ENCODE data around the gene CHMP3. TPM values are rescaled to one million over a fixed set of nuclear protein-coding genes. Genes with fewer than 3 reads are reported as not detected.
A peak's percentile ranks its signal among the peaks of the same experiment; 100 is the strongest.
"Not testable (repeated sequence)": the region's sequence is repeated elsewhere in the genome, so short reads cannot be mapped to it uniquely, and the experiment has no call there.

Gene CHMP3
- total RNA-seq, 4 donors from 2014 or later = 80.2 to 146 (median 111) TPM

- TF ChIP-seq, protein P1, sequence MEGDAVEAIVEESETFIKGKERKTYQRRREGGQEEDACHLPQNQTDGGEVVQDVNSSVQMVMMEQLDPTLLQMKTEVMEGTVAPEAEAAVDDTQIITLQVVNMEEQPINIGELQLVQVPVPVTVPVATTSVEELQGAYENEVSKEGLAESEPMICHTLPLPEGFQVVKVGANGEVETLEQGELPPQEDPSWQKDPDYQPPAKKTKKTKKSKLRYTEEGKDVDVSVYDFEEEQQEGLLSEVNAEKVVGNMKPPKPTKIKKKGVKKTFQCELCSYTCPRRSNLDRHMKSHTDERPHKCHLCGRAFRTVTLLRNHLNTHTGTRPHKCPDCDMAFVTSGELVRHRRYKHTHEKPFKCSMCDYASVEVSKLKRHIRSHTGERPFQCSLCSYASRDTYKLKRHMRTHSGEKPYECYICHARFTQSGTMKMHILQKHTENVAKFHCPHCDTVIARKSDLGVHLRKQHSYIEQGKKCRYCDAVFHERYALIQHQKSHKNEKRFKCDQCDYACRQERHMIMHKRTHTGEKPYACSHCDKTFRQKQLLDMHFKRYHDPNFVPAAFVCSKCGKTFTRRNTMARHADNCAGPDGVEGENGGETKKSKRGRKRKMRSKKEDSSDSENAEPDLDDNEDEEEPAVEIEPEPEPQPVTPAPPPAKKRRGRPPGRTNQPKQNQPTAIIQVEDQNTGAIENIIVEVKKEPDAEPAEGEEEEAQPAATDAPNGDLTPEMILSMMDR (IDR thresholded peaks at IDR 0.05) = no peak
- DNase-seq (ENCODE audit: low spot score) (no peak), ATAC-seq (ENCODE audit: low FRiP score) (peak; percentile 95)
These were observed 29.4 kb upstream of the CHMP3 start for GRCh38 chr2:86592547-86593230.

DNA sequence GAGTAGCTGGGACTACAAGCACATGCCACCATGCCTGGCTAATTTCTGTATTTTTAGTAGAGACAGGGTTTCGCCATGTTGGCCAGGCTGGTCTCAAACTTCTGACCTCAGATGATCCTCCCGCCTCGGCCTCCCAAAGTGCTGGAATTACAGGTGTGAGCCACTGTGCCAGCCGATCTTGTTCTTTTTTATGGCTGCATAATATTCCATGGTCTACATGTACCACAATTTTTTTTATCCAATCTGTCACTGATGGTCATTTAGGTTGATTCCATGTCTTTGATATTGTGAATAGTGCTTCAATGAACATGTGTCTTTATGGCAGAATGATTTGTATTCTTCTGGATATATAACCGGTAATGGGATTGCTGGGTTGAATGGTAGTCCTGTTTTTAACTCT, 26.5 kb upstream of the CHMP3 start:
- not testable (repeated sequence) for DNase-seq (ENCODE audit: low spot score); ATAC-seq (ENCODE audit: low FRiP score)

DNA sequence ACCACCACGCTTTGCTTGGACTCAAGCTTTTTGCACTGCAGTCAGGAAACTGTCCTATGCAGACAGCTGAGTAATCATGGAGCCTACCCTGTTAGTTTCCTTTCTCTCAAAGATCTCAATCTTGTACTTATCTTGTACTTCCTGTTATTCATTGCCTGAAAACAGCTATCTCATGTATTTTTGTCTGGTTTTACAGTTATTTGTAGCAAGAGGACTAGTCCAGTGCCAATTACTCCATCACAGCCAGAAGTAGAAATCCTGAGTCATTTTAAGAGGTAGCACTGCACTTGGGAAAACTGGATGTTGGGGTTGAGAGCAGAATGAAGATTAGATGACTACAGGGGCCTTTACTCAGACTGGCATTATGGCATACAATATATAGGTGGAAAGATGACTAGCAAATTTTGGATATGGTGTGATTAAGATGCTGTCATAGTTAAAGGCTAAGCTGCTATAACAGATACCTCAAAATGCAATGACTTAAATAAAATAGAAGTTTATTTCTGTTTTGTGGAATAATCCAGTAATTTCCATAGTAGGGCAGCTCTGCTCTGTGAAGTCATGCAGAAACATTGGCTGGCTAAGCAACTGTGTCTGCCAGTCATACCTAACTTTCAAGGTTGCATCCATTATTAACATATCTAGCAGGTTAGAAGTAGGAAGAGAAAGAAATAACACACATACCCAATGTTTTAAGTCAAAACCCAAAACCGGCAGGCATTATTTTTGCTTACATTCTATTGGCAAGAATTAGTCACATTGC, 21.1 kb upstream of the CHMP3 start:
- TF ChIP-seq, protein P1 (IDR thresholded peaks at IDR 0.05) = no peak
- DNase-seq (ENCODE audit: low spot score) = no peak
- no peak for ATAC-seq (ENCODE audit: low FRiP score)

GRCh38 chr2:86580560-86580959, 17.3 kb upstream of the CHMP3 start:
- ATAC-seq (ENCODE audit: low FRiP score) (no peak), DNase-seq (ENCODE audit: low spot score) (no peak)
- TF ChIP-seq, protein P1 (IDR thresholded peaks at IDR 0.05) = no peak

DNA sequence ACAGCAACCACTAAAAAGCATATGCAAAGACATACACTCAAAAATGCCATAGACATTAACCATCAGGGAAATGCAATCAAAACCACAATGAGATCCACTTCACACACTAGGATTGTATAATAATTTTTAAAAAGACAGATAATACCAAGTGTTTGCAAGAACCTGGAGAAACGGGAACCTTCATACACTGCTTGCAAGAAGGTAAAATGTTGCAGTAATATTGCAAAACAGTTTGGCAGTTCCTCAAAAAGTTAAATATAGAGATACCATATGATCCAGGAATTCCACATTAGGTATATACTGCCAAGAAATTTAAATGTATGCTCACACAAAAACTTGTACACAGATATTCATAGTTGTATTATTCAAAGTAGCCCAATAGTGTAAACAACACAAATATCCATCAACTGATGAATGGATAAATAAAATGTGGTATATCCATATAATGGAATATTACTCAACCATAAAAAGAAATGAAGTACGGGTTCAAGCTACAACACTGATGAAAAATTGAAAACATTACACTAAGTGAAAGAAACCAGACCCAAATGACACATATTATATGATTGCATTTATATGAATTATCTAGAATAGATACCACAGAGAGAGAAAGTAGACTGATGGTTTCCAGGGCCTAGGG, 14.7 kb upstream of the CHMP3 start:
- DNase-seq (ENCODE audit: low spot score) = no peak
- TF ChIP-seq, protein P1 (IDR thresholded peaks at IDR 0.05) = no peak
- ATAC-seq (ENCODE audit: low FRiP score) = no peak

GRCh38 chr2:86570059-86570458, 6.8 kb upstream of the CHMP3 start:
- ATAC-seq (ENCODE audit: low FRiP score) = no peak
- no peak for DNase-seq (ENCODE audit: low spot score)
- TF ChIP-seq, protein P1 (IDR thresholded peaks at IDR 0.05) = no peak

DNA sequence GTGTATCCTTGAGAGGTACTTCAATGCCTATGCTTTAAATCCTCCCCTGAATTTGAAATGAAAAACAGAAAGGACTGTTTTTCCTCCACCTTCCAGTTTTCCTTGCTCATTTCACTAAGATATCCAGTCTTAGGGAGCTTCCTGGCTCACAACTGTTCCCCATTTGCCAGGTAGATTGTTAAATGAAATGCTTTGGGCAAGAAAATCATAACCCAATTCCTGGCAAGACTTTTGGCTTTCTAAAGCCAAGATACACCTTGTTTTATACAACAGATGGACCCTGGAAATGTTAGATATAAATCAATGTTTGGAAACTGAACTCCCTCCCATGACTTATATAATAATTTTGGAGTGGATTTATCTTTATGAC, 3.6 kb upstream of the CHMP3 start:
- TF ChIP-seq, protein P1 (IDR thresholded peaks at IDR 0.05) = no peak
- ATAC-seq (ENCODE audit: low FRiP score) (no peak), DNase-seq (ENCODE audit: low spot score) (no peak)
